Caco-2 (cell line): ENCODE results near the gene SLCO4A1. TPM values are rescaled to one million over a fixed set of nuclear protein-coding genes. Genes with fewer than 3 reads are reported as not detected.

Experiments
- BruUV-seq: library from RNA; stranded (reverse); fragments of 400-500 nt; replicated peaks from 2 replicates; lab custom pipeline; 2021; lab: Mats Ljungman, UMichigan
- CTCF ChIA-PET: fragments of 300-600 bp; sonication (Branson Sonifier 250); formaldehyde crosslinking; loops from one replicate; lab custom pipeline; 2022; ENCODE audit warnings: antibody characterized with exemption; lab: Charles Lee
- POLR2A ChIA-PET: fragments of 300-600 bp; sonication (Branson Sonifier 250); formaldehyde crosslinking; loops from one replicate; lab custom pipeline; 2022; ENCODE audit warnings: antibody characterized with exemption; lab: Charles Lee
- DNase-seq, 2 experiments: peaks; one replicate each; pipeline versions ENCODE4 v3.0.0 to v3.0.0-alpha.2; 2020 to 2022
- H3K27me3 ChIP-seq: replicated peaks from 2 replicates; pipeline ENCODE4 v1.6.0; 2011; ENCODE audit warnings: low read length; ENCODE audit not compliant: control insufficient read depth, insufficient read depth
- H3K36me3 ChIP-seq: 2 replicates; pipeline ENCODE4 v1.5.1; 2011; ENCODE audit warnings: low read length; ENCODE audit not compliant: control insufficient read depth, insufficient read depth
- H3K4me1 ChIP-seq: fragments of 250-450 bp; sonication (Bioruptor Pico); 2 replicates; pipeline ENCODE4 v1.5.1; 2020; ENCODE audit warnings: mild to moderate bottlenecking
- H3K4me3 ChIP-seq: 2 replicates; pipeline ENCODE4 v1.5.1; 2011; ENCODE audit warnings: low read depth, mild to moderate bottlenecking, control low read depth, low read length
- H3K9me3 ChIP-seq: fragments of 250-450 bp; sonication (Bioruptor Pico); 2 replicates; pipeline ENCODE4 v1.5.1; 2020; ENCODE audit warnings: mild to moderate bottlenecking, moderate library complexity
- H3K27ac Mint-ChIP-seq: one replicate; pipeline ENCODE4 v1.8.0; 2022; ENCODE audit warnings: mixed read lengths; ENCODE audit not compliant: unreplicated experiment
- H3K27me3 Mint-ChIP-seq: one replicate; pipeline ENCODE4 v1.8.0; 2022; ENCODE audit warnings: mixed read lengths; ENCODE audit not compliant: insufficient read depth, unreplicated experiment
- H3K36me3 Mint-ChIP-seq: one replicate; pipeline ENCODE4 v1.8.0; 2022; ENCODE audit warnings: mild to moderate bottlenecking, mixed read lengths; ENCODE audit not compliant: insufficient read depth, unreplicated experiment
- H3K4me1 Mint-ChIP-seq: one replicate; pipeline ENCODE4 v1.8.0; 2022; ENCODE audit warnings: low read depth, mixed read lengths; ENCODE audit not compliant: unreplicated experiment
- H3K4me3 Mint-ChIP-seq: one replicate; pipeline ENCODE4 v1.8.0; 2022; ENCODE audit warnings: mild to moderate bottlenecking, moderate library complexity, mixed read lengths; ENCODE audit not compliant: unreplicated experiment
- H3K9me3 Mint-ChIP-seq: one replicate; pipeline ENCODE4 v1.8.0; 2022; ENCODE audit warnings: mixed read lengths; ENCODE audit not compliant: unreplicated experiment
- intact Hi-C: fragments of 100-400 bp; cut with micrococcal nuclease; formaldehyde crosslinking; loops from one replicate; pipeline ENCODE4 v1.10.0; 2022; ENCODE audit not compliant: unreplicated experiment
- total RNA-seq: library from RNA; stranded (reverse); gene quantifications from 2 replicates; pipeline ENCODE4 v1.2.3, GENCODE V29; 2022
- TF ChIP-seq, protein P1 (sequence below), 2 experiments: fragments of 200-600 bp in 1 of 2; IDR thresholded peaks; 1 replicate in 1 of 2; 2 replicates in 1 of 2; pipeline versions ENCODE4 v1.5.1 to v1.8.0; 2011 to 2022; ENCODE audit warnings: antibody characterized with exemption in 1 of 2, control low read depth in 1 of 2, inconsistent platforms in 1 of 2, low read depth in 1 of 2, low read length in 1 of 2, mild to moderate bottlenecking in 1 of 2, moderate library complexity in 1 of 2; ENCODE audit not compliant: insufficient read depth in 1 of 2, severe bottlenecking in 1 of 2, unreplicated experiment in 1 of 2

SLCO4A1 gene
- total RNA-seq, 1 experiment from 2014 or later, result 18.7 TPM

DNA sequence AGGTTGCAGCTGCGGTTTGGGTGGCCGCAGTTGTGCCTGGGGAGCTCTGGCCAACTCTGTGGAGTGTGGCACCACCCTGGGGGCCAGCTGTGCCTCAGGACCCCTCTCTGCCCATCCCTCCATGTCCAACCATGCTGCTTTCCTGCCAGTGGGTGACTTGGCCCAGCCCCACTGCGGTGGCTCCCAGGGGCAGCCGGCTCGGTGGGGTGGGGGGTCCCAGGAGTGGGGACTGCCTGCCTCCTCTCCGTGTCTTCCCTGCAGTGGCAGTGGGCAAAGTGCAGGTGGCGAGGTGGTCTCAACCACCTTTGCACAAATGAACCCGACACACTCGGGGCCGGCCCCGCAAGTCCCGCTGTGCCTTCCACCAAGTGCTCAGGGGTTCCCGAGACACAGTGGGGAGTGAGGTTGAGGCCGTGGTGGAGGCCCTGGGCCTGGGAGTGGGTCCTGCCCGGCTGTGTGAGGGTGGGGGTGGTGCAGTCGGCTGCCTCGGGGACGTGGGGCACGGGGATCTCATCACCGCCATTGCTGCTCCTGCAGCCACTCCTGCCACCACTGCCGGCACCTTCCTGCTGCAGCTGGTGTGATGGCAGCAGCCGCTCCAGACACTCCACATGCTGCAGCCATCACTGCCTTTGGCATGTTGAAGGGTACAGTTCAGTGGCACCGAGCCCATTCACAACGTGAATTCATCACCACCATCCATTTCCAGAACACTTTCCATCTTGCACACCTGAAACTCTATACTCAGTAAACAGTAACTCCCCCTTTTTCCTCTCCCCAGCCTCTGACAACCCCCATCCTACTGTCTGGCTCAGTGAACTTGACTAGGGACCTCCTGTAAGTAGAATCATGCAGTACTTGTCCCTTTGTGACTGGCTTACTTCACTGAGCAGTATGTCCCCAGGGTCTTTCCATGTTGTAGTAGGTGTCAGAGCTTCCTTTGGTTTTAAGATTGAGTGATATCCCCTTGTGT lies 10.7 kb upstream of the SLCO4A1 start:
- Histone ChIP-seq H3K36me3 (no peaks in the 10 kb centered on the region), H3K9me3 (no peaks in the 10 kb centered on the region), H3K4me1 (peaks cover 4% of the 10 kb centered on the region; the same call in 1 of the 2 replicates), H3K4me3 (no peak overlapping the region), H3K27me3 (no peaks in the 10 kb centered on the region)
- Mint-ChIP-seq H3K4me3 (no peak overlapping the region), H3K27me3 (peaks cover 3% of the 10 kb centered on the region), H3K27ac (no peak overlapping the region), H3K36me3 (no peaks in the 10 kb centered on the region), H3K4me1 (peaks cover 23% of the 10 kb centered on the region), H3K9me3 (no peaks in the 10 kb centered on the region)
- no TSS peak for BruUV-seq
- TF ChIP-seq, protein P1, sequence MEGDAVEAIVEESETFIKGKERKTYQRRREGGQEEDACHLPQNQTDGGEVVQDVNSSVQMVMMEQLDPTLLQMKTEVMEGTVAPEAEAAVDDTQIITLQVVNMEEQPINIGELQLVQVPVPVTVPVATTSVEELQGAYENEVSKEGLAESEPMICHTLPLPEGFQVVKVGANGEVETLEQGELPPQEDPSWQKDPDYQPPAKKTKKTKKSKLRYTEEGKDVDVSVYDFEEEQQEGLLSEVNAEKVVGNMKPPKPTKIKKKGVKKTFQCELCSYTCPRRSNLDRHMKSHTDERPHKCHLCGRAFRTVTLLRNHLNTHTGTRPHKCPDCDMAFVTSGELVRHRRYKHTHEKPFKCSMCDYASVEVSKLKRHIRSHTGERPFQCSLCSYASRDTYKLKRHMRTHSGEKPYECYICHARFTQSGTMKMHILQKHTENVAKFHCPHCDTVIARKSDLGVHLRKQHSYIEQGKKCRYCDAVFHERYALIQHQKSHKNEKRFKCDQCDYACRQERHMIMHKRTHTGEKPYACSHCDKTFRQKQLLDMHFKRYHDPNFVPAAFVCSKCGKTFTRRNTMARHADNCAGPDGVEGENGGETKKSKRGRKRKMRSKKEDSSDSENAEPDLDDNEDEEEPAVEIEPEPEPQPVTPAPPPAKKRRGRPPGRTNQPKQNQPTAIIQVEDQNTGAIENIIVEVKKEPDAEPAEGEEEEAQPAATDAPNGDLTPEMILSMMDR (IDR thresholded peaks at IDR 0.05; ENCODE audit: insufficient read depth in 1 of 2, low read depth in 1 of 2, low read length in 1 of 2, severe bottlenecking in 1 of 2, unreplicated experiment in 1 of 2), result no peak
- ChIA-PET POLR2A (no interaction called here), CTCF (no interaction called here)
- no peak for DNase-seq
- intact Hi-C loops, result no loop called here

DNA sequence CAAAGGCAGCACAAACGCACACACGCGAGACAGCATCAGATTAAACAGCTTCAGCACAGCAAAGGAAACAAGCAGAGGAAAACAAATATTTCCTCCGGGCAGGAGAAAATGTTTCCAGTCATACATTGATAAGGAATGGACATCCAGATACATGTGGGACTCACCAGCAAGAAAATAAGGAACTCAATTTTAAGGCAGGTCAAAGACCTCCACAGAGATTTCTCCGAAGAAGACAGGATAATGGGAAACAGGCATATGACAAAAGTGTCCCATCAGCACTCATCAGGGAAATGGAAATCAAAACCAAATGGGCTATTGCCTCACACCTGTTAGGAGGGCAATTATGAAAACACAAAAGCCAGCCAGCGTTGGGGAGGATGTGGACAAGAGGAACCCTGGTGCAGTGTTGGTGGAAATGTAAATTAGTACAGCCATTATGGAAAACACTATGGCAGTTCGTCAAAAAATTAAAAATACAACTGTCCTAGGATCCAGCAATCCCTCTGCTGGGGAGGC lies 9.7 kb upstream of the SLCO4A1 start:
- no peaks in the 10 kb centered on the region for H3K36me3 ChIP-seq
- BruUV-seq, result no TSS peak
- intact Hi-C loops, result no loop called here
- no peaks in the 10 kb centered on the region for H3K9me3 Mint-ChIP-seq
- TF ChIP-seq, protein P1 (IDR thresholded peaks at IDR 0.05; ENCODE audit: insufficient read depth in 1 of 2, low read depth in 1 of 2, low read length in 1 of 2, severe bottlenecking in 1 of 2, unreplicated experiment in 1 of 2), result no peak
- peaks cover 23% of the 10 kb centered on the region for H3K4me1 Mint-ChIP-seq
- ChIA-PET POLR2A (no interaction called here), CTCF (no interaction called here)
- H3K4me1 ChIP-seq, result peaks cover 4% of the 10 kb centered on the region; the same call in 1 of the 2 replicates
- DNase-seq, result no peak
- H3K27me3 Mint-ChIP-seq, result peaks cover 3% of the 10 kb centered on the region
- no peaks in the 10 kb centered on the region for H3K9me3 ChIP-seq
- H3K27me3 ChIP-seq, result no peaks in the 10 kb centered on the region
- no peak overlapping the region for H3K4me3 Mint-ChIP-seq
- H3K4me3 ChIP-seq, result no peak overlapping the region
- H3K27ac Mint-ChIP-seq, result no peak overlapping the region
- no peaks in the 10 kb centered on the region for H3K36me3 Mint-ChIP-seq

- no TSS peak for BruUV-seq
These were observed 8.5 kb upstream of the SLCO4A1 start for GRCh38 chr20:62633598-62634329.

More at GRCh38 chr20:62633598-62634329, 8.5 kb upstream of the SLCO4A1 start:
- H3K4me1 ChIP-seq, result no peaks in the 10 kb centered on the region; the same call in 1 of the 2 replicates
- TF ChIP-seq, protein P1 (IDR thresholded peaks at IDR 0.05; ENCODE audit: insufficient read depth in 1 of 2, low read depth in 1 of 2, low read length in 1 of 2, severe bottlenecking in 1 of 2, unreplicated experiment in 1 of 2), result no peak
- no peaks in the 10 kb centered on the region for H3K36me3 Mint-ChIP-seq
- H3K9me3 Mint-ChIP-seq, result no peaks in the 10 kb centered on the region
- no peaks in the 10 kb centered on the region for H3K9me3 ChIP-seq
- CTCF ChIA-PET, result interaction anchor here (0.7 kb wide), 1 partner anchor 150 kb away, joined by 6 read pairs; no protein-coding TSS in a partner anchor
- no peak overlapping the region for H3K27ac Mint-ChIP-seq
- H3K27me3 ChIP-seq, result no peaks in the 10 kb centered on the region
- no peak for DNase-seq
- POLR2A ChIA-PET, result no interaction called here
- no peaks in the 10 kb centered on the region for H3K36me3 ChIP-seq
- intact Hi-C loops, result no loop called here
- H3K27me3 Mint-ChIP-seq, result peaks cover 3% of the 10 kb centered on the region
- no peak overlapping the region for H3K4me3 Mint-ChIP-seq
- H3K4me1 Mint-ChIP-seq, result peaks cover 19% of the 10 kb centered on the region
- no peak overlapping the region for H3K4me3 ChIP-seq
